HG02571 (cell line): ENCODE measurements around the gene FOXL2NB.

ENCODE experiments used
- ATAC-seq: cut with Tn5 transposase; IDR thresholded peaks from one replicate; pipeline ENCODE4 v1.9.1; 2021; ENCODE audit warnings: mild to moderate bottlenecking, moderate library complexity; ENCODE audit not compliant: unreplicated experiment

Gene FOXL2NB

GRCh38 chr3:138928727-138929372 lies 18.2 kb upstream of the FOXL2NB start:
- ATAC-seq = no peak

GRCh38 chr3:138933068-138933668 lies 13.8 kb upstream of the FOXL2NB start:
- no peak for ATAC-seq

- ATAC-seq = no peak
Observed at GRCh38 chr3:138933981-138934691, 12.9 kb upstream of the FOXL2NB start.

- no peak for ATAC-seq
Observed at GRCh38 chr3:138935505-138935862, 11.5 kb upstream of the FOXL2NB start.

GRCh38 chr3:138935863-138936740 lies 10.9 kb upstream of the FOXL2NB start:
- no peak for ATAC-seq

- no peak for ATAC-seq
Observed at GRCh38 chr3:138936741-138937689, 10.0 kb upstream of the FOXL2NB start.

GRCh38 chr3:138937690-138938055 lies 9.3 kb upstream of the FOXL2NB start:
- no peak for ATAC-seq

GRCh38 chr3:138938056-138938876 lies 8.8 kb upstream of the FOXL2NB start:
- no peak for ATAC-seq

- ATAC-seq = no peak
Observed at GRCh38 chr3:138938877-138939560, 8.0 kb upstream of the FOXL2NB start.

GRCh38 chr3:138939561-138940241 lies 7.3 kb upstream of the FOXL2NB start:
- no peak for ATAC-seq

- ATAC-seq = no peak
Observed at GRCh38 chr3:138940446-138940845, 6.6 kb upstream of the FOXL2NB start.

GRCh38 chr3:138941259-138941885 lies 5.6 kb upstream of the FOXL2NB start:
- no peak for ATAC-seq

GRCh38 chr3:138942271-138942670 lies 4.7 kb upstream of the FOXL2NB start:
- ATAC-seq = no peak

GRCh38 chr3:138942861-138943623 lies 4.0 kb upstream of the FOXL2NB start:
- no peak for ATAC-seq

GRCh38 chr3:138943724-138944653 lies 3.0 kb upstream of the FOXL2NB start:
- ATAC-seq = no peak

- no peak for ATAC-seq
Observed at GRCh38 chr3:138944654-138944928, 2.4 kb upstream of the FOXL2NB start.
